H1 (cell line): ENCODE results near the gene DTNB.

Experiments
- CEBPB ChIP-seq: IDR thresholded peaks from 2 replicates; pipeline ENCODE4 v1.6.1; 2012; ENCODE audit warnings: low read depth, low read length
- CHD1 ChIP-seq: IDR thresholded peaks from 2 replicates; pipeline ENCODE4 v1.6.1; 2012; ENCODE audit warnings: low read depth, low read length, improper control_type of control experiment
- CTCF ChIP-seq, 3 experiments: IDR thresholded peaks; 1 replicate in 2 of 3; 2 replicates in 1 of 3; pipeline versions ENCODE4 v1.5.1 to v1.6.1; 2011; ENCODE audit warnings: low read length in 3 of 3, mild to moderate bottlenecking in 3 of 3, inconsistent platforms in 2 of 3, low read depth in 1 of 3, moderate library complexity in 1 of 3; ENCODE audit not compliant: insufficient read depth in 1 of 3; ENCODE audit errors: control extremely low read depth in 1 of 3
- FOSL1 ChIP-seq: IDR thresholded peaks from 2 replicates; pipeline ENCODE4 v1.6.1; 2011; ENCODE audit warnings: mild to moderate bottlenecking, low read depth, low read length, moderate library complexity; ENCODE audit not compliant: insufficient read depth
- GABPA ChIP-seq: IDR thresholded peaks from 2 replicates; pipeline ENCODE4 v1.6.1; 2011; ENCODE audit warnings: mild to moderate bottlenecking, low read length, moderate library complexity, borderline replicate concordance; ENCODE audit not compliant: insufficient read depth
- HDAC6 ChIP-seq: IDR thresholded peaks from one replicate; pipeline ENCODE4 v1.7.1; 2012; ENCODE audit warnings: low read depth, mild to moderate bottlenecking, inconsistent platforms, low read length, moderate library complexity
- JUND ChIP-seq: IDR thresholded peaks from 2 replicates; pipeline ENCODE4 v1.6.1; 2011; ENCODE audit warnings: mild to moderate bottlenecking, improper control_type of control experiment, low read length
- POLR2A ChIP-seq, 2 experiments: IDR thresholded peaks; 1 replicate in 1 of 2; 2 replicates in 1 of 2; pipeline ENCODE4 v1.6.1; 2011; ENCODE audit warnings: low read depth in 2 of 2, low read length in 2 of 2, mild to moderate bottlenecking in 2 of 2; ENCODE audit errors: control extremely low read depth in 1 of 2
- SP1 ChIP-seq: IDR thresholded peaks from 2 replicates; pipeline ENCODE4 v1.6.1; 2011; ENCODE audit warnings: low read depth, low read length
- YY1 ChIP-seq: IDR thresholded peaks from 2 replicates; pipeline ENCODE4 v1.6.1; 2011; ENCODE audit warnings: low read depth, mild to moderate bottlenecking, low read length
- TF ChIP-seq, protein P1 (sequence below): IDR thresholded peaks from 2 replicates; pipeline ENCODE4 v1.6.1; 2012; ENCODE audit warnings: inconsistent platforms

DNA sequence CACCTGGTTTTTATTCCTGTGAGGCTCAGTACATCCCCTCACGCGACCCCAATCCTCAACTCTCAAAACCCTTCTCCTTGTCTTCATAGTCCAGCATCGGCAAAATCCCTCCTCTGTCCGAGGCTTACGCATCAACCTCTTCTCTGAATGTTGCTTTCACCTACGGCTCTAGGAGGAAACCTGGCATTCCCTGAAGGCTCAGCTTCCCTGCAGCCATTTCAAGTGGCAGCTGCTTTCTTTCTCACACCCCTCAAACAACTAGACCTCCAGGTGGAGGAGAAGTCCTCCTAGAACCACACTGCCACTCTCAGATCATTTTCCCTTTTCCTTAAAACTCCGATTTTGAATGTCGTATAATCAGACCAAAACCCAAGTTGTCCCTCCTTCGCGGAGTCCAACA, 114.2 kb downstream of the DTNB start:
- TF ChIP-seq CTCF (IDR thresholded peaks at IDR 0.05; ENCODE audit: control extremely low read depth in 1 of 3, insufficient read depth in 1 of 3, low read depth in 1 of 3, low read length in 3 of 3) (no peak), SP1 (no peak), CHD1 (no peak), JUND (no peak), FOSL1 (no peak), HDAC6 (no peak), CEBPB (no peak), POLR2A (IDR thresholded peaks at IDR 0.05; ENCODE audit: control extremely low read depth in 1 of 2, low read depth in 2 of 2, low read length in 2 of 2) (no peak), YY1 (no peak), GABPA (no peak)
- TF ChIP-seq, protein P1, sequence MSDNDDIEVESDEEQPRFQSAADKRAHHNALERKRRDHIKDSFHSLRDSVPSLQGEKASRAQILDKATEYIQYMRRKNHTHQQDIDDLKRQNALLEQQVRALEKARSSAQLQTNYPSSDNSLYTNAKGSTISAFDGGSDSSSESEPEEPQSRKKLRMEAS: no peak
